HepG2 (cell line): Measurements from ENCODE around the gene ZMYM3. TPM values are rescaled to one million over a fixed set of nuclear protein-coding genes. Genes with fewer than 3 reads are reported as not detected.

Source experiments
- ARID5B ChIP-seq: IDR thresholded peaks from 2 replicates; pipeline ENCODE4 v1.4.0; 2020; ENCODE audit warnings: mild to moderate bottlenecking, missing genetic modification reagents
- EZH2 ChIP-seq: conservative IDR thresholded peaks from 2 replicates; pipeline ENCODE4 v1.6.1; 2012; ENCODE audit warnings: mild to moderate bottlenecking, low read depth, low read length, moderate library complexity
- FOXA1 ChIP-seq, 2 experiments: fragments of 450-650 bp in 1 of 2; sonication (generic) in 1 of 2; formaldehyde crosslinking in 1 of 2; IDR thresholded peaks; 2 replicates each; pipeline versions ENCODE4 v1.4.0 to v1.6.1; 2016 to 2020; ENCODE audit warnings: missing genetic modification reagents in 1 of 2
- FOXA3 ChIP-seq: IDR thresholded peaks from 2 replicates; pipeline ENCODE4 v1.6.1; 2016; ENCODE audit warnings: missing genetic modification reagents, missing compliant biosample characterization
- HNF1B ChIP-seq: sonication (generic); formaldehyde crosslinking; IDR thresholded peaks from 2 replicates; pipeline ENCODE4 v1.5.1; 2020; ENCODE audit warnings: mild to moderate bottlenecking, moderate library complexity, missing genetic modification reagents
- KAT8 ChIP-seq: IDR thresholded peaks from 2 replicates; pipeline ENCODE4 v1.6.1; 2016; ENCODE audit warnings: missing genetic modification reagents, missing compliant biosample characterization
- LRRFIP1 ChIP-seq: sonication (generic); formaldehyde crosslinking; conservative IDR thresholded peaks from 2 replicates; pipeline ENCODE4 v1.4.0; 2020; ENCODE audit warnings: missing genetic modification reagents
- MED1 ChIP-seq: sonication (generic); formaldehyde crosslinking; IDR thresholded peaks from 2 replicates; pipeline ENCODE4 v1.4.0; 2020; ENCODE audit warnings: missing genetic modification reagents
- MIER3 ChIP-seq: IDR thresholded peaks from 2 replicates; pipeline ENCODE4 v1.6.1; 2016; ENCODE audit warnings: missing compliant biosample characterization, borderline replicate concordance
- NCOA2 ChIP-seq: sonication (generic); formaldehyde crosslinking; IDR thresholded peaks from 2 replicates; pipeline ENCODE4 v1.8.0; 2022; ENCODE audit warnings: inconsistent platforms
- PCBP2 ChIP-seq: fragments of 200-400 bp; formaldehyde crosslinking; optimal IDR thresholded peaks from 2 replicates; pipeline ENCODE3; 2018; ENCODE audit warnings: low read length, low read depth; ENCODE audit not compliant: poor library complexity, severe bottlenecking
- PLRG1 ChIP-seq: fragments of 450-650 bp; conservative IDR thresholded peaks from 2 replicates; pipeline ENCODE4 v1.6.1; 2016
- RELA ChIP-seq: sonication (generic); formaldehyde crosslinking; IDR thresholded peaks from 2 replicates; pipeline ENCODE4 v1.4.0; 2020; ENCODE audit warnings: missing genetic modification reagents
- SYNCRIP ChIP-seq: fragments of 200-400 bp; formaldehyde crosslinking; IDR thresholded peaks from 2 replicates; pipeline ENCODE4 v1.6.1; 2018; ENCODE audit warnings: mild to moderate bottlenecking, low read depth, low read length; ENCODE audit not compliant: insufficient read depth
- ZHX1 ChIP-seq: sonication (generic); formaldehyde crosslinking; IDR thresholded peaks from 2 replicates; pipeline ENCODE4 v1.8.1; 2022; ENCODE audit warnings: low read depth, mild to moderate bottlenecking, missing genetic modification reagents
- ZIK1 ChIP-seq: sonication (generic); formaldehyde crosslinking; IDR thresholded peaks from 2 replicates; pipeline ENCODE4 v1.5.0; 2020; ENCODE audit warnings: mild to moderate bottlenecking, low read depth, missing genetic modification reagents, borderline replicate concordance
- ZNF264 ChIP-seq: sonication (generic); formaldehyde crosslinking; IDR thresholded peaks from 2 replicates; pipeline ENCODE4 v1.4.0; 2020; ENCODE audit warnings: missing genetic modification reagents
- ZNF530 ChIP-seq: sonication (generic); formaldehyde crosslinking; IDR thresholded peaks from 2 replicates; pipeline ENCODE4 v1.5.0; 2020; ENCODE audit warnings: low read depth, mild to moderate bottlenecking, missing genetic modification reagents
- ZNF547 ChIP-seq: sonication (generic); formaldehyde crosslinking; IDR thresholded peaks from 2 replicates; pipeline ENCODE4 v1.5.1; 2020; ENCODE audit warnings: mild to moderate bottlenecking, missing genetic modification reagents
- ZNF83 ChIP-seq: sonication (generic); formaldehyde crosslinking; IDR thresholded peaks from 2 replicates; pipeline ENCODE4 v1.4.0; 2020; ENCODE audit warnings: missing genetic modification reagents, mild to moderate bottlenecking, borderline replicate concordance
- ZNF879 ChIP-seq: sonication (generic); formaldehyde crosslinking; IDR thresholded peaks from 2 replicates; pipeline ENCODE4 v1.8.1; 2023; ENCODE audit warnings: missing genetic modification reagents
- polyA plus RNA-seq, 8 experiments: library from polyadenylated mRNA; depleted of rRNA in 3 of 8; stranded (reverse) in 7 of 8; unstranded in 1 of 8; fragments of >200 nt; fragmentation: Illumina TruSeq in 4 of 8; extraction: Trizol in 4 of 8; gene quantifications; 2 replicates each; pipeline versions ENCODE4 v1.2.1 to v1.2.3, GENCODE V29; 2011 to 2016; ENCODE audit warnings: low read depth in 4 of 8, missing spikeins in 1 of 8, mixed read lengths in 1 of 8; ENCODE audit not compliant: insufficient read depth in 1 of 8
- total RNA-seq, 5 experiments: library from RNA; depleted of rRNA; stranded (reverse); fragments of >200 nt; fragmentation: Illumina TruSeq; extraction: Trizol; gene quantifications; 2 replicates each; pipeline ENCODE4 v1.2.3, GENCODE V29; 2016; ENCODE audit warnings: low read depth in 1 of 5

ZMYM3 gene
- total and polyA plus RNA-seq, 2 of the 13 experiments (the other 11 are each of a cell fraction or from before 2014, with no cell fraction given) = 26.4 to 35.4 TPM

GRCh38 chrX:71225009-71225408 lies 28.9 kb downstream of the ZMYM3 start (continued):
- TF ChIP-seq PLRG1 (no peak), FOXA3 (CRISPR knock-in tag) (peak; percentile 37; the same call in 1 of the 2 replicates), NCOA2 (CRISPR knock-in tag) (peak; percentile 70), ZIK1 (no peak), RELA (CRISPR knock-in tag) (no peak), MIER3 (CRISPR knock-in tag) (0 out of 2 replicates have a peak, but pooled peaks have one; percentile 23), ARID5B (CRISPR knock-in tag) (peak; percentile 58; the same call in 1 of the 2 replicates), ZNF530 (CRISPR knock-in tag) (no peak), PCBP2 (no peak), EZH2 (no peak), ZNF547 (CRISPR knock-in tag) (no peak), HNF1B (CRISPR knock-in tag) (0 out of 2 replicates have a peak, but pooled peaks have one; percentile 41), FOXA1 (IDR thresholded peaks at IDR 0.05) (no peak), FOXA1 (CRISPR knock-in tag; IDR thresholded peaks at IDR 0.05) (no peak), ZNF264 (CRISPR knock-in tag) (0 out of 2 replicates have a peak, but pooled peaks have one; percentile 20), ZHX1 (CRISPR knock-in tag) (no peak), ZNF83 (CRISPR knock-in tag) (no peak), MED1 (CRISPR knock-in tag) (peak; percentile 73), SYNCRIP (no peak), ZNF879 (no peak), LRRFIP1 (CRISPR knock-in tag) (no peak), KAT8 (no peak)
